SKM-1 (cell line): ENCODE data around the gene INTS4.
"Not testable (repeated sequence)": the region's sequence is repeated elsewhere in the genome, so short reads cannot be mapped to it uniquely, and the experiment has no call there.

Experiments used
- DNase-seq: peaks from one replicate; lab custom pipeline; 2025; ENCODE audit not compliant: unreplicated experiment; lab: John Stamatoyannopoulos, UW

Gene INTS4, protein sequence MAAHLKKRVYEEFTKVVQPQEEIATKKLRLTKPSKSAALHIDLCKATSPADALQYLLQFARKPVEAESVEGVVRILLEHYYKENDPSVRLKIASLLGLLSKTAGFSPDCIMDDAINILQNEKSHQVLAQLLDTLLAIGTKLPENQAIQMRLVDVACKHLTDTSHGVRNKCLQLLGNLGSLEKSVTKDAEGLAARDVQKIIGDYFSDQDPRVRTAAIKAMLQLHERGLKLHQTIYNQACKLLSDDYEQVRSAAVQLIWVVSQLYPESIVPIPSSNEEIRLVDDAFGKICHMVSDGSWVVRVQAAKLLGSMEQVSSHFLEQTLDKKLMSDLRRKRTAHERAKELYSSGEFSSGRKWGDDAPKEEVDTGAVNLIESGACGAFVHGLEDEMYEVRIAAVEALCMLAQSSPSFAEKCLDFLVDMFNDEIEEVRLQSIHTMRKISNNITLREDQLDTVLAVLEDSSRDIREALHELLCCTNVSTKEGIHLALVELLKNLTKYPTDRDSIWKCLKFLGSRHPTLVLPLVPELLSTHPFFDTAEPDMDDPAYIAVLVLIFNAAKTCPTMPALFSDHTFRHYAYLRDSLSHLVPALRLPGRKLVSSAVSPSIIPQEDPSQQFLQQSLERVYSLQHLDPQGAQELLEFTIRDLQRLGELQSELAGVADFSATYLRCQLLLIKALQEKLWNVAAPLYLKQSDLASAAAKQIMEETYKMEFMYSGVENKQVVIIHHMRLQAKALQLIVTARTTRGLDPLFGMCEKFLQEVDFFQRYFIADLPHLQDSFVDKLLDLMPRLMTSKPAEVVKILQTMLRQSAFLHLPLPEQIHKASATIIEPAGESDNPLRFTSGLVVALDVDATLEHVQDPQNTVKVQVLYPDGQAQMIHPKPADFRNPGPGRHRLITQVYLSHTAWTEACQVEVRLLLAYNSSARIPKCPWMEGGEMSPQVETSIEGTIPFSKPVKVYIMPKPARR

DNA sequence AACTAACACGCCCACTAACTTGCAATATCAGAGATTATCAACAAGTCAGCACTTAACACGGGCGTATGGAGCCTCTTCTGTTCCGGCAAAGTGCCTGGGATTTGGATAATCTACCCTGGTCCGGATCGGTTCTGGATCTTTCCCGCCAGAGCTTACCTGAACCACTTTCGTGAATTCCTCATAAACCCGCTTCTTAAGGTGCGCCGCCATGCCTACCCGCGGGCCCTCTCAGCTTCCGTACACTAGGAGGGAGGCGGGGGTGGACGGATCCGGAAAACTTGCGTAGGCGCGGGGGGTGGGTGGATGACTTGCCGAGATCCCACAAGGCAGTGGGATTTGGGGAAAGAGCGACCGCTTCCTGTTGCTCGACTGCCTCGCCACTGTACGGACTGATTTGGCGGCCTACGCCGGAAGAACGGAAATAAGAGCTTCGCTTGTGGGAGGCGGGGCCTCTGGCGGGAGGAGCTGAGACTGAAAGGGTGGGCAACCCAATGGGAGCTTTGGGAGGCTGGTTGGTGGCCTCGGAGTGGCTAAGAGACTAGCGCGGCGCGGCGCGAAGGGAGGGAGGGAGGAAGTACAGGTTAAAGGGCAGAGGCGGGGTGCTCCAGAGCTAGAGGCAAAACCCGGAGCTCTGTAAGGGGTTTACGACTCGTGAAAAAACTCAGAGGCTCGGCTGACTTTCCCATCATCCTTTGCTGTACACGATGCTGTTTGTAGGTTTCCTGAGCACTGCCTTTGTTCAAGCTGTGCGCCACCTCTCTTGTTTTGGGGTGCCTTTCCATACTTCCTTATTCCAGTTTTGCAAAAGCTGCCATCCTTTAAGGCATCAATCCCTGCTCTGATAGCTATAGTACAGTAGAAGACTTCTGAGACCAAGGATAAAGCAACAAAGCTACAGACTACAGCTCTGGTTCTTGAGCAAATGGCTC is at the start of gene INTS4:
TSS of gene INTS4 (minus strand) at position 235 of the 929 bp plus-strand sequence. CDS start at position 210, 25 bp downstream.
- DNase-seq, result peak; percentile 100

DNA sequence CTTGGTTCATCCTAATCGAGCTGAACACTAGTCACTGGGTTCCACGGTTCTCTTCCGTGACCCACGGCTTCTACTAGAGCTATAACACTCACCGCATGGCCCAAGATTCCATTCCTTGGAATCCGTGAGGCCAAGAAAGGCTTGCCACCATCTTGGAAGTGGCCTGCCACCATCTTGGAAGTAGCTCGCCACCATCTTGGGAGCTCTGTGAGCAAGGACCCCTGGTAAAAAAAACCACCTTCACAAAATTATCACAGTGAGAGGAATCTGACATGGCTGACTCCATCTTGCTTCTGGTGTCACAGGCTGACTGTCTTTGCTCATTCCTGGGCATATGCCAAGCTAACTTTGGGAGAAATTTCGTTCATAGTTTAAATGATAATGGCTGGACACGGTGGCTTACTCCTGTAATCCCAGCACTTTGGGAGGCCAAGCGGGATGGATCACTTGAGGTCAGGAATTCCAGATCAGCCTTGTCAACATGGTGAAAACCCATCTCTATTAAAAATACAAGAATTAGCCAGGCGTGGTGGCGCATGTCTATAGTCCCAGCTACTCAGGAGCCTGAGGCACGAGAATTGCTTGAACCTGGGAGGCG is 47.5 kb upstream of the INTS4 start:
- DNase-seq, result no peak

GRCh38 chr11:78041380-78041719 is 46.9 kb upstream of the INTS4 start:
- not testable (repeated sequence) for DNase-seq

GRCh38 chr11:78040691-78041379 is 46.4 kb upstream of the INTS4 start:
- no peak for DNase-seq

DNA sequence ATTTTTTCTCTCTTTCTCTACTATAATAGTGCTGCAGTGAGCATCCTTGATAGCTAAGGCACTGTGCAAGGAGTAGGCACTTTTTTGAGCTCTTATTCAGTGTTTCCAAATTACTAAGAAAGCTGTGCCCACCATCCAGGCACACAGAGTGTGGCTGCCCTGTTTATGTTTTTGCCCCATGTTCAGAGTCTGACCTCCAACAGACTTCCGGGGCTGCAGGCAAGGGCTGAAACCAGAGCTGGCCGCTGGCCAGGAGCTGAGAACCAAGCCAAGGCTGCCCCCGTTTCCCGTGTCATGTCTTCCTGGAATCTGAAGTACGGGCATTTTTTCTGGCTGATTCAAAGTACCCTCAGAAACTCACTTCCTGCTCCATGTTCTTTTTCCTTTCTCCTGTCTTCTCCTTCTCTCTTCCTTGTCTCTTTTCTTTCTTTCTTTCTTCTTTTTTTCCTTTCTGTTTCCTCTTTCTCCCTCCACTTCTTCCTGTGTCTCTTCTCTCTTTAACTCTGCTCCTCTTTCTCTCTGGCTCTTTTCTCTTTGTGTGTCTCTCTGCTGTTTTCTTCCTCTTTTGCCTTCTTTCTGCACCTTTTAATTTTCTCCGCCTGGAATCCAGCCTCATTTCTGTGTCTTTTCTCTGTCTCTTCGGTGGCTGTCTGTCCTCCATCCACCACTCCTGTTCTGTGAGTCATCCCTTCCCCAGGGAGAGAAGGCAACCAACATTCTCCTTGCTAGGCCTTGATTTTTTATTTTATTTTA is 45.6 kb upstream of the INTS4 start:
- DNase-seq, result no peak

- DNase-seq, result no peak
These were observed 45.0 kb upstream of the INTS4 start for GRCh38 chr11:78039391-78039918.

- DNase-seq, result no peak
These were observed 44.3 kb upstream of the INTS4 start for GRCh38 chr11:78038697-78039313.

DNA sequence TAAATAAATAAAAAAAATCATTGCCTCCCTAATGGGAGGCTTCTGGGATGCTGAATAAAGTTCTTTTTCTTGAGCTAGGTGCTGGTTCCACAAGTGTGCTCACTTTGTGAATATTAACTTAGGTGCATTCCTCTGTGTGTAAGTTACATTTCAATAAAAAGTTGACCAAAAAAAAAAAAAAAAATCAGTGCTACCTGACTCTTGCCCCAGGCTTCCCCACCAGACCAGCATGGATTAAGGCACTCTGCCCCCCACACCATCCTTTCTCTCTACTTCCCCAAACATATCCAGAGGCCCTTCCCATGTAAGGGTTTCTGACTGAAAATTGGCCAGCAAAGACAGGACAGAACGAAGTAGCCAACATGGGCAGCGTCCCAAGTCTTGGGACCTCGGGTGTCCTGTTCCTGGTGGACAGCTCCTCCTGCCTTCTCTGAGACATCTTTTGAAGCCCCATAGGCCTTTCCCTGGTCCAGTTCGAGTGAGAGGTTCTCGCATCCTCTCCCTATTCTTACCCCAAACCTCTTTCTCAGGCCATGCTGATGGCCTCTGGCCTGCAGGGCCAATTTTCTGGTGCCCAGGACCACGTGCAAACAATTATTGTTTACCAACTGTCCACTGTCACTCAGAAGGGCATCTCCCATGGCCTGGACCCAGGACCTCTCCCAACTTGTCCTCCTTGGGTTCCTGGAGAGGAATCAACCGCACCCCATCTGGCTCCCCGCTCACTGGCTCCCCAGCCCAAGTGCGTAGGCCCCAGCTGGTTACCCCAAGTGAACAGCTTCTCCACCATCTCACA is 43.6 kb upstream of the INTS4 start:
- DNase-seq, result no peak

GRCh38 chr11:78037056-78037455 is 42.6 kb upstream of the INTS4 start:
- no peak for DNase-seq

DNA sequence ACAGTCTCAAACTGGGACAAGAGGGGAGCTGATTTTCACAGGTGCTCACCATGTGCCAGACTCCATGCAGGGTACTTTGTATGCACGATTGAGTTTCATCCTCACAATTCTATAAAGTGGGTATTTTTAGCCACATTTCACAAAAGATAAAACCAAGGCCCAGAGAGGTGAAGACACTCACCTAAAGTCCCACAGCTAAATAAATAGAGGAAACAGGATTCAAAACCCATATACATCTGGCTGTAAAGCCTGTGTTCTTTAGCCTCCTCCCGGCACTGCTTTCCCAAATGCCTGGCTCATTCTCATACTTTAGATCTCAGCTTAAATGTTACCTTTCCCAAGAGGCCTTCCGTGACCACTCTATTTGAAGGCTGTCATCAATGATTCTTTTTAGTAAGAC is 41.8 kb upstream of the INTS4 start:
- no peak for DNase-seq

GRCh38 chr11:78034623-78035022 is 40.2 kb upstream of the INTS4 start:
- no peak for DNase-seq

DNA sequence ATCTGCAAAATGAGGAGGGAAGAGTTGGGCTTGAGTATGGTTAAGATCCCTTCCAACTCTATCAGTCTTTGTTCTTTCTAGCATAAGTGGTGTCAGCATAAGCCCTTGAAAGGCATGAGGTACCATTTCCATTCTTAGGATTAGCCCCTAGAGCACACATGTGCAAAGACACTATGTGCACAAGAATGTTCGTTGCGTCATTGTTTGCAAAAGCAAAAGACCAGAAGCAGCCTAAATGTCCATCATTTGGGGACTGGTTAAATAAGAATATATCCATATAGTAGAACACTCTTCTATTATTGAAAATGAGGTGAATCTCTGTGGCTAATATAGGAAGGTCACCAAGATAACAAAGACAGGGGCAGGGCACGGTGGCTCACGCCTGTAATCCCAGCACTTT is 38.6 kb upstream of the INTS4 start:
- DNase-seq, result no peak

DNA sequence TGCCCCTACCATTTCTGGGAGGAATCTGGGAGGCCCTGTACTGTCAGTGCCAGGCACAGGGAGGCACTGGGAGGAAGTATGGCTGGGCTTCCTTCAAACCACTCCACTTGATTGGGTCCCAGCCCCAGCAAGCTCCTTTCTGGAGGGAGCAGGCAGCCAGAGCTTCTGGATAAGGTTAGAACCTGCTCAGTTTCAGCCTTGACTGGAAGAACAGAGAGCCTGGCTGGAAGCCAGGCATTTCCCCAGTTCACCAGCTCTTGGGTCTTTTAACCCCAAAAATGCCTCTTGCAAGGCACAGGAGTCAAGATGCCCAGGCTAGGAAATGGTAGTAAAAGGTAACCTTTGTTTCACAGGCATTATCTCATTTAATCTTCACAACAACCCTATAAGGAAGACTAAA is 37.6 kb upstream of the INTS4 start:
- DNase-seq, result no peak

DNA sequence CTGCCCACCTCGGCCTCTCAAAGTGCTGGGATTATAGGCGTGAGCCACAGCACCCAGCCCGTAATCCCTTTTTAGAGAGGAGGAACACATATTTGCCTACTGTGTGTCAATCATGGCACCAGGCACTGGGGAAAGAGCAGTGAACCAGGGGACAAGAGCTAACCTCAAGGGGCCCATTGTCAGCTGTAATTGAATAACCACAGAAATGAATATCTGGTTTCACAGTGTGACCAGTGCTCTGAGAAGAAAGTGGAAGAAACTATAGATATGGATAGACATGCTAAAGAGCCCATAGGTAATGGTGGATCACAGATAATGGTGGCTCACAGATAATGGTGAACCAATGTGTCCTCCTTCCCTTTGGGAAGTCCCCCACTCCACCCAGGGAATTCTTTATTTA is 37.2 kb upstream of the INTS4 start:
- DNase-seq, result no peak

GRCh38 chr11:78030429-78031325 is 36.2 kb upstream of the INTS4 start:
- no peak for DNase-seq

DNA sequence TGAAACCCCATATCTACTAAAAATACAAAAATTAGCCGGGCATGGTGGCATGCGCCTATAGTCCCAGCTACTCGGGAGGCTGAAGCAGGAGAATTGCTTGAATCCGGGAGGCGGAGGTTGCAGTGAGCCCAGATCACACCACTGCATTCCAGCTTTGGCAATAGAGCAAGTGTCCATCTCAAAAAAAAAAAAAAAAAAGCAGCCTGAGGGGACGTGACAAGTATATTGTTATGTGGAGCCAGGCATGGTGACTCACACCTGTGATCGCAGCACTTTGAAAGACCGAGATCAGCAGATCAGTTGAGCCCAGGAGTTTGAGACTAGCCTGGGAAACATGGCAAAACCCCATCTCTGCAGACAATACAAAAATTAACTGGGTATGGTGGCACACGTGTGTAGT is 34.0 kb upstream of the INTS4 start:
- DNase-seq, result not testable (repeated sequence)

GRCh38 chr11:78027759-78028158 is 33.3 kb upstream of the INTS4 start:
- DNase-seq, result no peak
